HepG2 (cell line): Measurements from ENCODE around the gene CST4. TPM values are rescaled to one million over a fixed set of nuclear protein-coding genes. Genes with fewer than 3 reads are reported as not detected.
A peak's percentile ranks its signal among the peaks of the same experiment; 100 is the strongest.

ENCODE experiments used
- BCL6 ChIP-seq: IDR thresholded peaks from 2 replicates; pipeline ENCODE4 v1.6.1; 2016; ENCODE audit warnings: missing genetic modification reagents, missing compliant biosample characterization
- ELF1 ChIP-seq: sonication (generic); formaldehyde crosslinking; IDR thresholded peaks from 2 replicates; pipeline ENCODE4 v1.4.0; 2020; ENCODE audit warnings: missing genetic modification reagents
- FOXA3 ChIP-seq: IDR thresholded peaks from 2 replicates; pipeline ENCODE4 v1.6.1; 2016; ENCODE audit warnings: missing genetic modification reagents, missing compliant biosample characterization
- HHEX ChIP-seq: IDR thresholded peaks from 2 replicates; pipeline ENCODE4 v1.6.1; 2016; ENCODE audit warnings: control low read depth
- KDM1A ChIP-seq: IDR thresholded peaks from 2 replicates; pipeline ENCODE4 v1.6.1; 2016; ENCODE audit warnings: missing compliant biosample characterization
- KDM5B ChIP-seq: sonication (generic); formaldehyde crosslinking; IDR thresholded peaks from 2 replicates; pipeline ENCODE4 v1.4.0; 2020; ENCODE audit warnings: missing genetic modification reagents, mild to moderate bottlenecking, borderline replicate concordance
- NR2C2 ChIP-seq: sonication (generic); formaldehyde crosslinking; IDR thresholded peaks from 2 replicates; pipeline ENCODE4 v1.4.0; 2020; ENCODE audit warnings: missing genetic modification reagents, mild to moderate bottlenecking, moderate library complexity, borderline replicate concordance
- NR2F2 ChIP-seq: IDR thresholded peaks from 2 replicates; pipeline ENCODE4 v1.6.1; 2012; ENCODE audit warnings: low read depth, inconsistent platforms, borderline replicate concordance
- REPIN1 ChIP-seq: sonication (generic); formaldehyde crosslinking; IDR thresholded peaks from 2 replicates; pipeline ENCODE4 v1.8.0; 2022; ENCODE audit warnings: missing genetic modification reagents, low read depth, mild to moderate bottlenecking, borderline replicate concordance
- SALL1 ChIP-seq: sonication (generic); formaldehyde crosslinking; IDR thresholded peaks from 2 replicates; pipeline ENCODE4 v1.8.0; 2022; ENCODE audit warnings: mild to moderate bottlenecking, missing genetic modification reagents
- SP4 ChIP-seq: sonication (generic); formaldehyde crosslinking; IDR thresholded peaks from 2 replicates; pipeline ENCODE4 v1.8.1; 2023; ENCODE audit warnings: mild to moderate bottlenecking, missing genetic modification reagents
- TEAD3 ChIP-seq: optimal IDR thresholded peaks from 2 replicates; pipeline ENCODE3; 2016; ENCODE audit warnings: borderline replicate concordance
- YEATS4 ChIP-seq: sonication (generic); formaldehyde crosslinking; IDR thresholded peaks from 2 replicates; pipeline ENCODE4 v1.4.0; 2020; ENCODE audit warnings: missing genetic modification reagents, borderline replicate concordance
- ZHX2 ChIP-seq, 2 experiments: sonication (generic) in 1 of 2; formaldehyde crosslinking in 1 of 2; IDR thresholded peaks; 2 replicates each; pipeline versions ENCODE4 v1.6.1 to v1.9.0; 2014 to 2022; ENCODE audit warnings: antibody characterized with exemption in 1 of 2, borderline replicate concordance in 1 of 2, inconsistent platforms in 1 of 2, low read depth in 1 of 2, missing genetic modification reagents in 1 of 2
- ZKSCAN8 ChIP-seq: IDR thresholded peaks from 2 replicates; pipeline ENCODE4 v1.6.1; 2016; ENCODE audit warnings: borderline replicate concordance, missing genetic modification reagents, missing compliant biosample characterization
- ZNF430 ChIP-seq: sonication (generic); formaldehyde crosslinking; IDR thresholded peaks from 2 replicates; pipeline ENCODE4 v1.9.0; 2021; ENCODE audit warnings: mild to moderate bottlenecking, missing genetic modification reagents
- ZNF598 ChIP-seq: sonication (generic); formaldehyde crosslinking; IDR thresholded peaks from 2 replicates; pipeline ENCODE4 v1.5.1; 2020; ENCODE audit warnings: mild to moderate bottlenecking, missing genetic modification reagents, borderline replicate concordance
- ZNF614 ChIP-seq: IDR thresholded peaks from 2 replicates; pipeline ENCODE4 v1.6.1; 2018; ENCODE audit warnings: missing biosample characterization, missing genetic modification reagents, inconsistent platforms, borderline replicate concordance
- ZNF775 ChIP-seq: sonication (generic); formaldehyde crosslinking; IDR thresholded peaks from 2 replicates; pipeline ENCODE4 v1.4.0; 2020; ENCODE audit warnings: missing genetic modification reagents, mild to moderate bottlenecking, moderate library complexity, borderline replicate concordance
- polyA plus RNA-seq, 8 experiments: library from polyadenylated mRNA; depleted of rRNA in 3 of 8; stranded (reverse) in 7 of 8; unstranded in 1 of 8; fragments of >200 nt; fragmentation: Illumina TruSeq in 4 of 8; extraction: Trizol in 4 of 8; gene quantifications; 2 replicates each; pipeline versions ENCODE4 v1.2.1 to v1.2.3, GENCODE V29; 2011 to 2016; ENCODE audit warnings: low read depth in 4 of 8, missing spikeins in 1 of 8, mixed read lengths in 1 of 8; ENCODE audit not compliant: insufficient read depth in 1 of 8
- total RNA-seq, 5 experiments: library from RNA; depleted of rRNA; stranded (reverse); fragments of >200 nt; fragmentation: Illumina TruSeq; extraction: Trizol; gene quantifications; 2 replicates each; pipeline ENCODE4 v1.2.3, GENCODE V29; 2016; ENCODE audit warnings: low read depth in 1 of 5
- TF ChIP-seq, protein P1 (sequence below): IDR thresholded peaks from 2 replicates; pipeline ENCODE4 v1.6.1; 2016; ENCODE audit warnings: mild to moderate bottlenecking, missing biosample characterization, missing genetic modification reagents
- TF ChIP-seq, protein P2 (sequence below): sonication (generic); formaldehyde crosslinking; IDR thresholded peaks from 2 replicates; pipeline ENCODE4 v1.4.0; 2020; ENCODE audit warnings: missing genetic modification reagents

CST4 gene
- total and polyA plus RNA-seq, 2 of the 13 experiments (the other 11 are each of a cell fraction or from before 2014, with no cell fraction given), result not detected

- no peak for TF ChIP-seq ZHX2 (IDR thresholded peaks at IDR 0.05; ENCODE audit: low read depth)
- no peak for TF ChIP-seq ZHX2 (CRISPR knock-in tag; IDR thresholded peaks at IDR 0.05; ENCODE audit: borderline replicate concordance)
- TF ChIP-seq KDM5B (CRISPR knock-in tag), result peak; percentile 72; the same call in 1 of the 2 replicates
- no peak for TF ChIP-seq REPIN1
- peak; percentile 27; the same call in 1 of the 2 replicates for TF ChIP-seq ZNF430
- TF ChIP-seq BCL6 (CRISPR knock-in tag), result 0 out of 2 replicates have a peak, but pooled peaks have one; percentile 30
- no peak for TF ChIP-seq FOXA3 (CRISPR knock-in tag)
- no peak for TF ChIP-seq NR2C2 (CRISPR knock-in tag)
- 0 out of 2 replicates have a peak, but pooled peaks have one; percentile 29 for TF ChIP-seq ELF1
- TF ChIP-seq, protein P1, sequence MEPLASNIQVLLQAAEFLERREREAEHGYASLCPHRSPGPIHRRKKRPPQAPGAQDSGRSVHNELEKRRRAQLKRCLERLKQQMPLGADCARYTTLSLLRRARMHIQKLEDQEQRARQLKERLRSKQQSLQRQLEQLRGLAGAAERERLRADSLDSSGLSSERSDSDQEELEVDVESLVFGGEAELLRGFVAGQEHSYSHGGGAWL (CRISPR knock-in tag), result 0 out of 2 replicates have a peak, but pooled peaks have one; percentile 38
- no peak for TF ChIP-seq ZNF775 (CRISPR knock-in tag)
- peak; percentile 65; the same call in 1 of the 2 replicates for TF ChIP-seq ZNF598 (CRISPR knock-in tag)
- no peak for TF ChIP-seq NR2F2
- TF ChIP-seq, protein P2, sequence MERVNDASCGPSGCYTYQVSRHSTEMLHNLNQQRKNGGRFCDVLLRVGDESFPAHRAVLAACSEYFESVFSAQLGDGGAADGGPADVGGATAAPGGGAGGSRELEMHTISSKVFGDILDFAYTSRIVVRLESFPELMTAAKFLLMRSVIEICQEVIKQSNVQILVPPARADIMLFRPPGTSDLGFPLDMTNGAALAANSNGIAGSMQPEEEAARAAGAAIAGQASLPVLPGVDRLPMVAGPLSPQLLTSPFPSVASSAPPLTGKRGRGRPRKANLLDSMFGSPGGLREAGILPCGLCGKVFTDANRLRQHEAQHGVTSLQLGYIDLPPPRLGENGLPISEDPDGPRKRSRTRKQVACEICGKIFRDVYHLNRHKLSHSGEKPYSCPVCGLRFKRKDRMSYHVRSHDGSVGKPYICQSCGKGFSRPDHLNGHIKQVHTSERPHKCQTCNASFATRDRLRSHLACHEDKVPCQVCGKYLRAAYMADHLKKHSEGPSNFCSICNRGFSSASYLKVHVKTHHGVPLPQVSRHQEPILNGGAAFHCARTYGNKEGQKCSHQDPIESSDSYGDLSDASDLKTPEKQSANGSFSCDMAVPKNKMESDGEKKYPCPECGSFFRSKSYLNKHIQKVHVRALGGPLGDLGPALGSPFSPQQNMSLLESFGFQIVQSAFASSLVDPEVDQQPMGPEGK (CRISPR knock-in tag), result peak; percentile 62
- 0 out of 2 replicates have a peak, but pooled peaks have one; percentile 27 for TF ChIP-seq ZKSCAN8 (CRISPR knock-in tag)
- no peak for TF ChIP-seq HHEX
- TF ChIP-seq YEATS4 (CRISPR knock-in tag), result no peak
- TF ChIP-seq SP4 (CRISPR knock-in tag), result no peak
- peak; percentile 59; the same call in 1 of the 2 replicates for TF ChIP-seq ZNF614 (CRISPR knock-in tag)
- TF ChIP-seq TEAD3 (CRISPR knock-in tag), result peak; percentile 45
- TF ChIP-seq KDM1A (CRISPR knock-in tag), result no peak
- TF ChIP-seq SALL1 (CRISPR knock-in tag), result peak; percentile 61
Observed at GRCh38 chr20:23668477-23668951, 20.3 kb downstream of the CST4 start (continued).
